HepG2 (cell line): ENCODE results near the gene KAZN. TPM values are rescaled to one million over a fixed set of nuclear protein-coding genes. Genes with fewer than 3 reads are reported as not detected.

Experiments used
- ATAC-seq: fragments of 200-7000 bp; cut with Tn5 transposase; 3 replicates; pipeline ENCODE4 v1.9.1; 2020; ENCODE audit warnings: mild to moderate bottlenecking, moderate library complexity
- BruUV-seq: library from RNA; stranded (reverse); fragments of 400-500 nt; replicated peaks from 2 replicates; lab custom pipeline; 2021; lab: Mats Ljungman, UMichigan
- CTCF ChIA-PET: fragments of 300-600 bp; formaldehyde crosslinking; extraction: SDS; loops from one replicate; lab custom pipeline; 2021; ENCODE audit warnings: low total read pairs, inconsistent platforms, low intra/inter-chr PET ratio; lab: Yijun Ruan, JAX
- POLR2A ChIA-PET: fragments of 350-600 bp; sonication (Branson Sonifier 250); formaldehyde crosslinking; loops from one replicate; lab custom pipeline; 2020; ENCODE audit warnings: antibody characterized with exemption, inconsistent platforms; lab: Yijun Ruan, JAX
- DNase-seq: peaks from one replicate; pipeline ENCODE4 v3.0.0-alpha.2; 2015; ENCODE audit warnings: low spot score
- FAIRE-seq: peaks from 3 replicates; lab custom pipeline; 2011; peaks lifted over from hg19 to GRCh38; lab: Jason Lieb, UNC
- H2AFZ ChIP-seq: one replicate; pipeline ENCODE4 v1.6.1; 2011; ENCODE audit warnings: low read length, inconsistent platforms
- H3K27ac ChIP-seq: fragments of 300-600 bp; 3 replicates; pipeline ENCODE4 v1.8.0; 2011; ENCODE audit warnings: mixed run types, mild to moderate bottlenecking, mixed read lengths, low read length, inconsistent platforms; ENCODE audit not compliant: insufficient read depth; ENCODE audit errors: extremely low read length
- H3K27me3 ChIP-seq, 2 experiments: fragments of 200-600 bp in 1 of 2; 2 replicates in 1 of 2; 3 replicates in 1 of 2; pipeline versions ENCODE4 v1.6.0 to v1.8.0; 2011; ENCODE audit warnings: low read length in 2 of 2, mild to moderate bottlenecking in 2 of 2, moderate library complexity in 2 of 2, inconsistent platforms in 1 of 2; ENCODE audit not compliant: insufficient read depth in 2 of 2, control insufficient read depth in 1 of 2
- H3K36me3 ChIP-seq, 2 experiments: fragments of 200-600 bp in 1 of 2; replicated peaks in 1 of 2; 2 replicates in 1 of 2; 3 replicates in 1 of 2; pipeline versions ENCODE4 v1.5.1 to v1.8.0; 2011; ENCODE audit warnings: low read length in 2 of 2, inconsistent platforms in 1 of 2; ENCODE audit not compliant: insufficient read depth in 2 of 2, control insufficient read depth in 1 of 2
- H3K4me1 ChIP-seq: 2 replicates; pipeline ENCODE4 v1.5.1; 2012; ENCODE audit warnings: low read length, inconsistent platforms; ENCODE audit not compliant: insufficient read depth
- H3K4me2 ChIP-seq: 2 replicates; pipeline ENCODE4 v1.6.0; 2011; ENCODE audit warnings: low read depth, low read length, inconsistent platforms
- H3K4me3 ChIP-seq, 3 experiments: fragments of 200-600 bp in 1 of 3; sonication (generic), shearing (Covaris generic) in 1 of 3; replicated peaks in 1 of 3; 2 replicates each; pipeline ENCODE4 v1.5.1; 2011 to 2016; ENCODE audit warnings: low read length in 3 of 3, inconsistent platforms in 2 of 3, low read depth in 2 of 3, mild to moderate bottlenecking in 2 of 3, control low read depth in 1 of 3, mixed read lengths in 1 of 3; ENCODE audit not compliant: insufficient read depth in 1 of 3
- H3K79me2 ChIP-seq: one replicate; pipeline ENCODE4 v1.6.1; 2011; ENCODE audit warnings: low read length, inconsistent platforms; ENCODE audit not compliant: insufficient read depth
- H3K9ac ChIP-seq: 2 replicates; pipeline ENCODE4 v1.6.0; 2011; ENCODE audit warnings: mild to moderate bottlenecking, low read depth, low read length, inconsistent platforms; ENCODE audit not compliant: insufficient read depth
- H3K9me3 ChIP-seq: 2 replicates; pipeline ENCODE4 v1.5.1; 2012; ENCODE audit warnings: mild to moderate bottlenecking, low read length
- H4K20me1 ChIP-seq: 2 replicates; pipeline ENCODE4 v1.6.0; 2011; ENCODE audit warnings: inconsistent platforms, mild to moderate bottlenecking, low read length, moderate library complexity; ENCODE audit not compliant: insufficient read depth
- GABPA ChIP-seq, 2 experiments: IDR thresholded peaks; 2 replicates each; pipeline ENCODE4 v1.6.1; 2011 to 2016; ENCODE audit warnings: low read depth in 2 of 2, low read length in 1 of 2, missing biosample characterization in 1 of 2, missing genetic modification characterization in 1 of 2
- HCFC1 ChIP-seq: fragments of 150-350 bp; IDR thresholded peaks from 2 replicates; pipeline ENCODE4 v1.6.1; 2014; ENCODE audit warnings: low read depth, low read length
- NFKBIZ ChIP-seq: IDR thresholded peaks from 2 replicates; pipeline ENCODE4 v1.6.1; 2018; ENCODE audit warnings: missing genetic modification reagents, missing compliant biosample characterization
- SNRNP70 ChIP-seq: fragments of 200-400 bp; formaldehyde crosslinking; IDR thresholded peaks from 2 replicates; pipeline ENCODE4 v1.6.1; 2017; ENCODE audit warnings: mild to moderate bottlenecking, low read depth, low read length, moderate library complexity
- TP53 ChIP-seq: sonication (generic); formaldehyde crosslinking; conservative IDR thresholded peaks from 2 replicates; pipeline ENCODE4 v1.4.0; 2020; ENCODE audit warnings: missing genetic modification reagents
- ZNF619 ChIP-seq: sonication (generic); formaldehyde crosslinking; IDR thresholded peaks from 2 replicates; pipeline ENCODE4 v1.4.0; 2020; ENCODE audit warnings: mild to moderate bottlenecking, missing genetic modification reagents
- ZNF678 ChIP-seq: sonication (generic); formaldehyde crosslinking; IDR thresholded peaks from 2 replicates; pipeline ENCODE4 v1.4.0; 2020; ENCODE audit warnings: mild to moderate bottlenecking, missing genetic modification reagents
- ZNF816 ChIP-seq: sonication (generic); formaldehyde crosslinking; IDR thresholded peaks from 2 replicates; pipeline ENCODE4 v1.8.0; 2022; ENCODE audit warnings: missing genetic modification reagents, mild to moderate bottlenecking, borderline replicate concordance
- ZSCAN30 ChIP-seq: sonication (generic); formaldehyde crosslinking; IDR thresholded peaks from 2 replicates; pipeline ENCODE4 v1.5.0; 2020; ENCODE audit warnings: mild to moderate bottlenecking, missing genetic modification reagents
- WGBS: methylation state at CpG from one replicate; pipeline ENCODE4 v1.1.6; 2017; ENCODE audit warnings: low lambda C conversion rate; 5-methylcytosine and 5-hydroxymethylcytosine counted together
- in situ Hi-C: cut with HindIII; loops from 2 replicates; pipeline ENCODE4 v1.10.0; 2017; ENCODE audit warnings: low pct_unique_long_range_greater_than_20kb; ENCODE audit not compliant: extremely low pct_ligation_motif_present
- intact Hi-C: fragments of 100-400 bp; cut with micrococcal nuclease; formaldehyde crosslinking; loops from one replicate; pipeline ENCODE4 v1.10.0; 2022; ENCODE audit not compliant: unreplicated experiment
- polyA plus RNA-seq, 8 experiments: library from polyadenylated mRNA; depleted of rRNA in 3 of 8; stranded (reverse) in 7 of 8; unstranded in 1 of 8; fragments of >200 nt; fragmentation: Illumina TruSeq in 4 of 8; extraction: Trizol in 4 of 8; gene quantifications; 2 replicates each; pipeline versions ENCODE4 v1.2.1 to v1.2.3, GENCODE V29; 2011 to 2016; ENCODE audit warnings: low read depth in 4 of 8, missing spikeins in 1 of 8, mixed read lengths in 1 of 8; ENCODE audit not compliant: insufficient read depth in 1 of 8
- total RNA-seq, 5 experiments: library from RNA; depleted of rRNA; stranded (reverse); fragments of >200 nt; fragmentation: Illumina TruSeq; extraction: Trizol; gene quantifications; 2 replicates each; pipeline ENCODE4 v1.2.3, GENCODE V29; 2016; ENCODE audit warnings: low read depth in 1 of 5
- TF ChIP-seq, protein P1 (sequence below): sonication (generic); formaldehyde crosslinking; IDR thresholded peaks from 2 replicates; pipeline ENCODE4 v1.8.0; 2022; ENCODE audit warnings: missing genetic modification reagents, mild to moderate bottlenecking, inconsistent platforms, borderline replicate concordance
- TF ChIP-seq, protein P2 (sequence below): sonication (generic); formaldehyde crosslinking; IDR thresholded peaks from 2 replicates; pipeline ENCODE4 v1.9.0; 2021; ENCODE audit warnings: missing genetic modification reagents, mild to moderate bottlenecking, borderline replicate concordance

KAZN gene
- total and polyA plus RNA-seq, 2 of the 13 experiments (the other 11 are each of a cell fraction or from before 2014, with no cell fraction given) = 10.4 to 13.5 TPM

DNA sequence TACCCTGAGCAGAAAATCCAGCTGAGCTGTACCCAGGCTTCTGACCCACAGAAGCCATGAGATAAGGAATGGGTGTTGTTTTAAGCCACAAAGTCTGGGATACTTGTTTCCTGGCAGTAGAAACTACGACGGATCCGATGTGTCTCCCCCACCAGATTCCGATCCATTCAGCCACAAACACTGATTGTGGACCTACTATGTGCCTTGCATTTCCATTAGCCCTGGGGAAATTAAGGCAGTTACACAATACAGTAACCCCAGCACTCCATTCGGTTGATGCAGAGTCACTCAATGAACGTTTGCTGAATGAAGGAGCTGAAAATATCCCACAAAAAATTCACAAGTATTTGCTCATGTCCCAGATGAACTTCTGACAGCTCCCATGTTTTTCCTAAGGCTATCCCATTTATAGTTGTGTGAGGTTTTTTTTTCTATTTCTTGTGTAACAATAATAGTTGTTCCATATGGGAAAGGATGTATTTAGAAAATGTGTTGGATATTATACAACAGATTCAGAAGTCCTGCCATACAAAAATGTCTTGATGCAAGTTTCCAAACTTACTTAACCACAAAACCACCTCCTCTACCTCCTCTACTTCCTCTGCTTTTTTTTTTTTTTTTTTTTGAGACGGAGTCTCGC is 29.6 kb upstream of the KAZN start:
- no peak overlapping the region for H3K27ac ChIP-seq
- intact Hi-C loops (no loop called here), in situ Hi-C loops (loop anchor here (25.0 kb wide), 1 partner anchor 468 kb away; no protein-coding TSS in a partner anchor)
- ATAC-seq (no peak), DNase-seq (no peak), FAIRE-seq (no peak)
- no TSS peak for BruUV-seq
- no peak for TF ChIP-seq ZNF816 (CRISPR knock-in tag)
- TF ChIP-seq, protein P1, sequence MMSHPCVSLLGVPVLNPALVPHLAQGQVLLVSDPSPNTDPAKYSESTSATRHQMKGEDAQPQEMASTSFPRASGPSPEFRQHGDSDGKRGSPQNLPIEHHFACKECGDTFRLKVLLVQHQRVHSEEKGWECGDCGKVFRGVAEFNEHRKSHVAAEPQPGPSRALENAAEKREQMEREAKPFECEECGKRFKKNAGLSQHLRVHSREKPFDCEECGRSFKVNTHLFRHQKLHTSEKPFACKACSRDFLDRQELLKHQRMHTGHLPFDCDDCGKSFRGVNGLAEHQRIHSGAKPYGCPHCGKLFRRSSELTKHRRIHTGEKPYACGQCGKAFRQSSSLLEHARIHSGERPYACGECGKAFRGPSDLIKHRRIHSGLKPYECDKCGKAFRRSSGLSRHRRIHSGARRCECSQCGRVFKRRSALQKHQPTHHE (CRISPR knock-in tag) = no peak
- no peak for TF ChIP-seq NFKBIZ (CRISPR knock-in tag)
- TF ChIP-seq HCFC1 = no peak
- no peak for TF ChIP-seq GABPA (IDR thresholded peaks at IDR 0.05; ENCODE audit: low read depth, low read length)
- TF ChIP-seq GABPA (CRISPR knock-in tag; IDR thresholded peaks at IDR 0.05; ENCODE audit: low read depth) = no peak
- TF ChIP-seq, protein P2, sequence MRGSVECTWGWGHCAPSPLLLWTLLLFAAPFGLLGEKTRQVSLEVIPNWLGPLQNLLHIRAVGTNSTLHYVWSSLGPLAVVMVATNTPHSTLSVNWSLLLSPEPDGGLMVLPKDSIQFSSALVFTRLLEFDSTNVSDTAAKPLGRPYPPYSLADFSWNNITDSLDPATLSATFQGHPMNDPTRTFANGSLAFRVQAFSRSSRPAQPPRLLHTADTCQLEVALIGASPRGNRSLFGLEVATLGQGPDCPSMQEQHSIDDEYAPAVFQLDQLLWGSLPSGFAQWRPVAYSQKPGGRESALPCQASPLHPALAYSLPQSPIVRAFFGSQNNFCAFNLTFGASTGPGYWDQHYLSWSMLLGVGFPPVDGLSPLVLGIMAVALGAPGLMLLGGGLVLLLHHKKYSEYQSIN (CRISPR knock-in tag) = no peak
- TF ChIP-seq TP53 (CRISPR knock-in tag) = no peak
- TF ChIP-seq ZNF678 (CRISPR knock-in tag) = no peak
- TF ChIP-seq ZNF619 (CRISPR knock-in tag) = no peak
- no peak for TF ChIP-seq ZSCAN30
- TF ChIP-seq SNRNP70 = no peak
- WGBS = 50% methylated on average over 8 of the region's 8 CpGs
- no peaks in the 10 kb centered on the region for H4K20me1 ChIP-seq
- no peaks in the 10 kb centered on the region for H3K36me3 ChIP-seq
- H3K27me3 ChIP-seq = 0 out of 5 replicates have a peak, but pooled peaks cover 0 to 11% of the 10 kb centered on the region in 2 experiments
- H3K4me2 ChIP-seq = no peak overlapping the region
- H3K9ac ChIP-seq = no peak overlapping the region
- CTCF ChIA-PET = no interaction called here
- POLR2A ChIA-PET = no interaction called here
- H3K9me3 ChIP-seq = no peaks in the 10 kb centered on the region
- H3K79me2 ChIP-seq = no peaks in the 10 kb centered on the region
- H3K4me3 ChIP-seq = no peak overlapping the region
- no peaks in the 10 kb centered on the region for H3K4me1 ChIP-seq
- H2AFZ ChIP-seq = no peak overlapping the region
